ENCODE results near the gene PTPN21. TPM values are rescaled to one million over a fixed set of nuclear protein-coding genes. Genes with fewer than 3 reads are reported as not detected.

PTPN21 gene
- total RNA-seq: 47.6 TPM
- long read RNA-seq, full-length matches to known transcripts: 3 of 35 reads
- long read RNA-seq, partial matches to known transcripts: 22 of 35 reads
- long read RNA-seq, other reads (novel, unspliced or antisense): 10 of 35 reads

DNA sequence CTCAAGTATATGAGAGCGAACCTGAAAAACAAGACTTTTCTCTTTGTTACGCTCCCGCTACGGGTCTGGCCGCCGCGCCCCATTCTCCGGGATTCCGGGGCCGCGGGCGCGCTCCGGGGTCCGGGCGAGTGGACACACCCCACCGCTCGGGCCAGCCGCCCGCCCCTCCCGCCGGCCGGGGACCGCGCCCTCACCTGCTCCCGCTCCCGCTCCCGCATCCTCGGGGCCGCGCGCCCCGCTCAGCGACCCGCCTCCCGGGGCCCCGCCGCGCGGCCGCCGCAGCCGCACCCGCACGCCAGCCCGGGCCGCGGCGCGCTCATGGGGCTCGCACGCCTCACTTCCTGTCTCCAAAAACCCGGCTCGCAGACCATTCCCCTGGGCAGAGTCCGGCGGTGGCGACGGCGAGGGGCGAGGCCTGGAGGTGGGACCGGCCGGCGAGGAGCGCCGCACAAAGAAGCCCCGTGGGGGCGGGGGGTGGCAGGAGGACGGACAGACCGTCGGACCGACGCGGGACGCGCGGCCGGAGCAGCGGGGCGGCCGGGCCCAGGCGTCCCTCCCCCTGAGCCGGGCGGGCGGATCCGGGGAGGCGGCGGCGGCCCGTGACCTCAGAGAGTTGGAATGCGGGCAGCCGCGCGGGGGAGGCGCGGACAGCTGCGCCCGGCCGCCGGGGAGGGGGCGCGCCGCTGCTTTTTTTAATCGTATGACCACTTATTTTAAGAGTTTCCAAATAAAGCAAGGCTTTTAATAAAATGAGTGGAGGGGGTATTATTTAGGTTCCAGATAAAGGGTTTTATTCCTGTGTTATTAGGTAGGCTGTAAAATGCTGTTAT is at the start of gene PTPN21:
Gene PTPN21 (minus strand): TSS at position 551 of the 830 bp plus-strand sequence. CDS start 4,590 bp downstream, outside the sequence.
- Histone ChIP-seq H3K36me3 (peaks cover 8% of the 10 kb centered on the region), H3K27me3 (ENCODE audit: low read depth) (peaks cover 7% of the 10 kb centered on the region), H3K27ac (peak within 1 kb of the TSS; percentile 87), H3K9me3 (no peaks in the 10 kb centered on the region), H3K4me3 (peak within 1 kb of the TSS; percentile 76), H3K4me1 (peaks cover 27% of the 10 kb centered on the region)
- TF ChIP-seq, protein P1, sequence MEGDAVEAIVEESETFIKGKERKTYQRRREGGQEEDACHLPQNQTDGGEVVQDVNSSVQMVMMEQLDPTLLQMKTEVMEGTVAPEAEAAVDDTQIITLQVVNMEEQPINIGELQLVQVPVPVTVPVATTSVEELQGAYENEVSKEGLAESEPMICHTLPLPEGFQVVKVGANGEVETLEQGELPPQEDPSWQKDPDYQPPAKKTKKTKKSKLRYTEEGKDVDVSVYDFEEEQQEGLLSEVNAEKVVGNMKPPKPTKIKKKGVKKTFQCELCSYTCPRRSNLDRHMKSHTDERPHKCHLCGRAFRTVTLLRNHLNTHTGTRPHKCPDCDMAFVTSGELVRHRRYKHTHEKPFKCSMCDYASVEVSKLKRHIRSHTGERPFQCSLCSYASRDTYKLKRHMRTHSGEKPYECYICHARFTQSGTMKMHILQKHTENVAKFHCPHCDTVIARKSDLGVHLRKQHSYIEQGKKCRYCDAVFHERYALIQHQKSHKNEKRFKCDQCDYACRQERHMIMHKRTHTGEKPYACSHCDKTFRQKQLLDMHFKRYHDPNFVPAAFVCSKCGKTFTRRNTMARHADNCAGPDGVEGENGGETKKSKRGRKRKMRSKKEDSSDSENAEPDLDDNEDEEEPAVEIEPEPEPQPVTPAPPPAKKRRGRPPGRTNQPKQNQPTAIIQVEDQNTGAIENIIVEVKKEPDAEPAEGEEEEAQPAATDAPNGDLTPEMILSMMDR (IDR thresholded peaks at IDR 0.05): no peak
- peak; percentile 83 for DNase-seq
- peak; percentile 92 to 93 for ATAC-seq
- intact Hi-C loops (cut with DNase I): no loop called here

DNA sequence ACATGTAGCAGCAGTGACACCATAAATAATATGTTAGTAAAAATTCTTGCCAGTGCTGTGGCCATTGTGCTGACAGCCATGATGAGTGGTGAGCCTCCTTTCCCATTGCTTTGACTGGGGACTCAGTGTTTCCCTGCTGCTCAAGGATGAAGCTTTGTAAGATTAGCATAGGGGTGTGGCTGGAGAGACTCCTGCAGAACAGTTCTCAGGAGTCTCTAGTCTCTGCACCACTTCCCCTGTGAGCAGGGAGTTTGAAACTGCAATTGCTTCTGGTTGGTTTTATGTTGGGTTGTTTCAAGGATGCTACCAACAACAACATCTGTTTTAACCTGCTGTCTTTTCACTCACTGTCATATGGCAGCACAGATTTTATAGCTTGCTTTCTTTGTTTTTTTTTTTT is 49.4 kb upstream of the PTPN21 start:
- no peaks in the 10 kb centered on the region for H3K27me3 ChIP-seq (ENCODE audit: low read depth)
- H3K4me3 ChIP-seq: no peak overlapping the region
- intact Hi-C loops (cut with DNase I): no loop called here
- no peak overlapping the region for H3K27ac ChIP-seq
- ATAC-seq (no peak), DNase-seq (no peak)
- H3K9me3 ChIP-seq: no peaks in the 10 kb centered on the region
- H3K4me1 ChIP-seq: peaks cover 7% of the 10 kb centered on the region
- peaks cover 95% of the 10 kb centered on the region for H3K36me3 ChIP-seq
- TF ChIP-seq, protein P1 (IDR thresholded peaks at IDR 0.05): no peak

DNA sequence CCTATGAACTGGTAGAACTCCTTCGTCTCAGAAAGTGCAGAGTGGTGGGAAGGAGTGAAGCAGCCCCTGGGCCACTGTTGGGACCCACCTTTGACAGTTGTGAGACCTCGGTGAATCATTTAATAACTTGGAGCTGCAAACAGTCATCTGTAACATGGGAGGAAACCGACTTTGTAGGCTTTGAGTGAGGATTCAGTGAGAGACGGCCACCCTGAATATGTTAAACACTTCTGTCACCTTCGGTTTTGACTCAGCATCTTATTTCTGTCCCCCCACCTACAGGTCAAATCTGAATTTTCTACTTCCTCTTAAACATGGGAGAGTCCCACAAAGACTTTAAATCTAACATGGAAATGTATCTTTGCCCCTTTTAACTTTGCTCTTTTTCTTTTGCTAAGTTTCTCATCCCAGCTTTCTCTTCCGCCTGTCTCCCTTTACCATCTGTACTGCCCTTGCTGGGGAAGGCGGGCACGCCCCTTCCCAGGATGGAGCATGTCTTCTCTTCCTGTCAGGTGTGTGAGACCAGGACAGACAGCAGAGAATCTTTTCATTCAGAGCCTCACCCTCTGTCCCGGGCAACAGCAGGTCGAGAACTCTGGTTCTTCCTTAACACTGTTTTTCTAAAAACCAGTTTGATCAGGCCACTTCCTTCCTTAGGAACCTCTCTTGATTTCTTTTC is 45.1 kb upstream of the PTPN21 start:
- TF ChIP-seq, protein P1 (IDR thresholded peaks at IDR 0.05): no peak
- intact Hi-C loops (cut with DNase I): no loop called here
- Histone ChIP-seq H3K9me3 (no peaks in the 10 kb centered on the region), H3K27me3 (ENCODE audit: low read depth) (no peaks in the 10 kb centered on the region), H3K27ac (no peak overlapping the region), H3K4me3 (no peak overlapping the region), H3K4me1 (peaks cover 7% of the 10 kb centered on the region), H3K36me3 (peaks cover 92% of the 10 kb centered on the region)
- no peak for DNase-seq
- ATAC-seq: no peak

DNA sequence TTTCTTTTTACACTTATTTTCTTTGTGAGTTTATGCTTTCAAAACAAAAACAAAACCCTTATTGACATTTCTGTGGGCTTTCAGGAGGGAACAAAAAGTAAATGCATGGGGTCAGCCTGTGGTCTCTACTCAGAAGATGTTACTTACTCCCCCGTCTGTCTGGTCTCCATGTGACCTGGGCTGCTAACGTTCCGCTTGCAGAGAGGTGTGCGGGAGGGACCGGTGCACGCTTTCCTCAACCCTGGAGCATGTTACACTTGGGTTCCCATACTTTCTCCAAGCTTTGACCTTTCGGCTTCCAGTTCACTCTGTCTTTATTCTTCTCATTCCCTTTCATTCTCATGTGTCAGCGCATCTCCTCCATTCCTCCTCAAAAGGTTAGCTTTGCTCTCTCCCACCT is 44.5 kb upstream of the PTPN21 start:
- no peak for ATAC-seq
- H3K4me3 ChIP-seq: no peak overlapping the region
- DNase-seq: no peak
- no peak overlapping the region for H3K27ac ChIP-seq
- peaks cover 7% of the 10 kb centered on the region for H3K4me1 ChIP-seq
- H3K36me3 ChIP-seq: peaks cover 92% of the 10 kb centered on the region
- intact Hi-C loops (cut with DNase I): no loop called here
- no peaks in the 10 kb centered on the region for H3K9me3 ChIP-seq
- TF ChIP-seq, protein P1 (IDR thresholded peaks at IDR 0.05): no peak
- no peaks in the 10 kb centered on the region for H3K27me3 ChIP-seq (ENCODE audit: low read depth)

DNA sequence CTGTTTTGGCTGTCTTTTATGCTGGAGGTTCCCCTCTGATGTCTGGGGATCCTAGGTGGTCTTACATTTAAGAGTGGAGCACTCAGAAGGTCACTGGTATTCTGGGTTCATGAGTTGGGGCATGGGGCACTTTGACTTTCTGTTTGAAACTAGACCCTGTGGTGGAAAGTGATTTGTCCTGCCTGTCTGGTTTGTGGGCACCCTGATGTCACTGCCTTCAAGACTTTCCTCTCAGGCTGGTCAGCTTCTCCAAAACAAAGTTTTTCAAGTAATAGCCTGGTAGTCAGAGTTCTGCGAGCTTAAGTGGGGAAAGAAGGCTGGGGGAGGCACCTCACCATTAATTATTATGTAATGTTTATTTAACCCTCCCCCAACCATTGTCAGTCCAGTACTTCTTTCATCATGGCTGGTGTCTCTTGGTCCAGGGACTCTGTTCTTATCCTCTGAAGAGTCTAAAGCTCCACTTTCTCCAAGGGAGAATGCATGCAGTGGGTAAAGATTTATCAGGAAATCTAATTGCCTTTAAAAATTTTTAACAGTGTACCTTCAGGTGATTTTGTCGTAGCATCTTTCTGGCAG is 43.4 kb upstream of the PTPN21 start:
- TF ChIP-seq, protein P1 (IDR thresholded peaks at IDR 0.05): no peak
- ATAC-seq: no peak
- H3K9me3 ChIP-seq: no peaks in the 10 kb centered on the region
- H3K36me3 ChIP-seq: peaks cover 92% of the 10 kb centered on the region
- intact Hi-C loops (cut with DNase I): no loop called here
- DNase-seq: no peak
- no peaks in the 10 kb centered on the region for H3K27me3 ChIP-seq (ENCODE audit: low read depth)
- H3K4me3 ChIP-seq: no peak overlapping the region
- peaks cover 7% of the 10 kb centered on the region for H3K4me1 ChIP-seq
- no peak overlapping the region for H3K27ac ChIP-seq
